ENCODE results near the gene BACH1. TPM values are rescaled to one million over a fixed set of nuclear protein-coding genes. Genes with fewer than 3 reads are reported as not detected.

Gene BACH1
- total RNA-seq, 1 experiment from 2014 or later: 65.2 TPM

GRCh38 chr21:29303288-29303687 lies 4.6 kb downstream of the BACH1 start:
- POLR2A ChIA-PET: no interaction called here
- H3K4me3 ChIP-seq (ENCODE audit: low read depth, low read length): no peak overlapping the region
- no peak overlapping the region for H3K27ac Mint-ChIP-seq (ENCODE audit: unreplicated experiment)

GRCh38 chr21:29304597-29304996 lies 5.9 kb downstream of the BACH1 start:
- Histone ChIP-seq H3K4me1 (peaks cover 19% of the 10 kb centered on the region; the same call in 1 of the 2 replicates), H3K36me3 (ENCODE audit: control insufficient read depth, insufficient read depth, low read length) (no peaks in the 10 kb centered on the region; the same call in 1 of the 2 replicates), H3K4me3 (ENCODE audit: low read depth, low read length) (no peak overlapping the region), H3K27me3 (replicated peaks; ENCODE audit: control insufficient read depth, insufficient read depth, low read length) (no peaks in the 10 kb centered on the region), H3K9me3 (no peaks in the 10 kb centered on the region)
- H3K4me3 Mint-ChIP-seq (ENCODE audit: unreplicated experiment): no peak overlapping the region
- no peaks in the 10 kb centered on the region for H3K27me3 Mint-ChIP-seq (ENCODE audit: insufficient read depth, unreplicated experiment)
- DNase-seq: no peak
- peaks cover 17% of the 10 kb centered on the region for H3K4me1 Mint-ChIP-seq (ENCODE audit: low read depth, unreplicated experiment)
- ChIA-PET CTCF (interaction anchor here (0.6 kb wide), 1 partner anchor 12 kb away, joined by 3 read pairs; no protein-coding TSS in a partner anchor), POLR2A (no interaction called here)
- TF ChIP-seq CTCF (IDR thresholded peaks at IDR 0.05; ENCODE audit: insufficient read depth in 1 of 2, low read depth in 1 of 2, low read length in 1 of 2, severe bottlenecking in 1 of 2, unreplicated experiment in 1 of 2): no peak
- no TSS peak for BruUV-seq (replicated peaks)
- intact Hi-C loops (cut with micrococcal nuclease; ENCODE audit: unreplicated experiment): no loop called here
- H3K36me3 Mint-ChIP-seq (ENCODE audit: insufficient read depth, unreplicated experiment): peaks cover 10% of the 10 kb centered on the region
- no peaks in the 10 kb centered on the region for H3K9me3 Mint-ChIP-seq (ENCODE audit: unreplicated experiment)
- H3K27ac Mint-ChIP-seq (ENCODE audit: unreplicated experiment): no peak overlapping the region

More at GRCh38 chr21:29303288-29303687, 4.6 kb downstream of the BACH1 start:
- peaks cover 13% of the 10 kb centered on the region for H3K36me3 Mint-ChIP-seq (ENCODE audit: insufficient read depth, unreplicated experiment)
- BruUV-seq (replicated peaks): no TSS peak
- DNase-seq: no peak
- H3K27me3 Mint-ChIP-seq (ENCODE audit: insufficient read depth, unreplicated experiment): no peaks in the 10 kb centered on the region
- Histone ChIP-seq H3K4me1 (peaks cover 19% of the 10 kb centered on the region), H3K27me3 (replicated peaks; ENCODE audit: control insufficient read depth, insufficient read depth, low read length) (no peaks in the 10 kb centered on the region), H3K36me3 (ENCODE audit: control insufficient read depth, insufficient read depth, low read length) (no peaks in the 10 kb centered on the region; the same call in 1 of the 2 replicates), H3K9me3 (no peaks in the 10 kb centered on the region)
- no peak for TF ChIP-seq CTCF (IDR thresholded peaks at IDR 0.05; ENCODE audit: insufficient read depth in 1 of 2, low read depth in 1 of 2, low read length in 1 of 2, severe bottlenecking in 1 of 2, unreplicated experiment in 1 of 2)
- no peak overlapping the region for H3K4me3 Mint-ChIP-seq (ENCODE audit: unreplicated experiment)
- peaks cover 18% of the 10 kb centered on the region for H3K4me1 Mint-ChIP-seq (ENCODE audit: low read depth, unreplicated experiment)
- H3K9me3 Mint-ChIP-seq (ENCODE audit: unreplicated experiment): no peaks in the 10 kb centered on the region
- intact Hi-C loops (cut with micrococcal nuclease; ENCODE audit: unreplicated experiment): no loop called here
- CTCF ChIA-PET: no interaction called here

GRCh38 chr21:29305068-29305467 lies 6.3 kb downstream of the BACH1 start:
- peaks cover 19% of the 10 kb centered on the region; the same call in 1 of the 2 replicates for H3K4me1 ChIP-seq
- no peak for TF ChIP-seq CTCF (IDR thresholded peaks at IDR 0.05; ENCODE audit: insufficient read depth in 1 of 2, low read depth in 1 of 2, low read length in 1 of 2, severe bottlenecking in 1 of 2, unreplicated experiment in 1 of 2)
- H3K27me3 Mint-ChIP-seq (ENCODE audit: insufficient read depth, unreplicated experiment): no peaks in the 10 kb centered on the region
- POLR2A ChIA-PET: no interaction called here
- CTCF ChIA-PET: interaction anchor here (0.6 kb wide), 1 partner anchor 13 kb away, joined by 3 read pairs; no protein-coding TSS in a partner anchor
- no peak overlapping the region for H3K27ac Mint-ChIP-seq (ENCODE audit: unreplicated experiment)
- DNase-seq: no peak
- peaks cover 5% of the 10 kb centered on the region for H3K36me3 Mint-ChIP-seq (ENCODE audit: insufficient read depth, unreplicated experiment)
- H3K4me1 Mint-ChIP-seq (ENCODE audit: low read depth, unreplicated experiment): peaks cover 12% of the 10 kb centered on the region
- no peak overlapping the region for H3K4me3 Mint-ChIP-seq (ENCODE audit: unreplicated experiment)
- H3K9me3 Mint-ChIP-seq (ENCODE audit: unreplicated experiment): no peaks in the 10 kb centered on the region
- intact Hi-C loops (cut with micrococcal nuclease; ENCODE audit: unreplicated experiment): no loop called here
- H3K36me3 ChIP-seq (ENCODE audit: control insufficient read depth, insufficient read depth, low read length): no peaks in the 10 kb centered on the region; the same call in 1 of the 2 replicates
- BruUV-seq (replicated peaks): no TSS peak
- H3K27me3 ChIP-seq (replicated peaks; ENCODE audit: control insufficient read depth, insufficient read depth, low read length): no peaks in the 10 kb centered on the region
- no peaks in the 10 kb centered on the region for H3K9me3 ChIP-seq
- no peak overlapping the region for H3K4me3 ChIP-seq (ENCODE audit: low read depth, low read length)
